ENCODE measurements around the gene PSEN2.

DNA sequence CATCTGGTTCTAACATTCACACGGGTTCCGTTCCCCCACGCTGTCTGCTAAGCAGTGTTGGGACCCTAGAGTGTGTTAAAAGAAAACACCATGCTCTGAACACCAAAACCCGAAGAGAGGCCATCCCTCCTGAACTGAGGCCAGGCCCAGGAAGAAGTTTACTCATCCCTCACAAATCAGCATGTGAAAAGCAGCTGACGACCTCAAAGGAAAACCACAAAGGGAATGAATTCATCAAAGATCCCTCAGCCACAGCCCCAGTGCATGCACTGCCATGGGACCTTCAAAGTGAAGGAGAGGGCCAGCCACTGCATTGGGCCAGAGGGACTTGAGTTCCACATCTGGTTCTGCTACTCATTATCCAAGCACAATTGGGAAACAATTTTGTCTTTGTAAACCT lies 7.0 kb upstream of the PSEN2 start:
- TF ChIP-seq, protein P1, sequence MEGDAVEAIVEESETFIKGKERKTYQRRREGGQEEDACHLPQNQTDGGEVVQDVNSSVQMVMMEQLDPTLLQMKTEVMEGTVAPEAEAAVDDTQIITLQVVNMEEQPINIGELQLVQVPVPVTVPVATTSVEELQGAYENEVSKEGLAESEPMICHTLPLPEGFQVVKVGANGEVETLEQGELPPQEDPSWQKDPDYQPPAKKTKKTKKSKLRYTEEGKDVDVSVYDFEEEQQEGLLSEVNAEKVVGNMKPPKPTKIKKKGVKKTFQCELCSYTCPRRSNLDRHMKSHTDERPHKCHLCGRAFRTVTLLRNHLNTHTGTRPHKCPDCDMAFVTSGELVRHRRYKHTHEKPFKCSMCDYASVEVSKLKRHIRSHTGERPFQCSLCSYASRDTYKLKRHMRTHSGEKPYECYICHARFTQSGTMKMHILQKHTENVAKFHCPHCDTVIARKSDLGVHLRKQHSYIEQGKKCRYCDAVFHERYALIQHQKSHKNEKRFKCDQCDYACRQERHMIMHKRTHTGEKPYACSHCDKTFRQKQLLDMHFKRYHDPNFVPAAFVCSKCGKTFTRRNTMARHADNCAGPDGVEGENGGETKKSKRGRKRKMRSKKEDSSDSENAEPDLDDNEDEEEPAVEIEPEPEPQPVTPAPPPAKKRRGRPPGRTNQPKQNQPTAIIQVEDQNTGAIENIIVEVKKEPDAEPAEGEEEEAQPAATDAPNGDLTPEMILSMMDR (IDR thresholded peaks at IDR 0.05; ENCODE audit: insufficient read depth, low read length), result no peak
- TF ChIP-seq POLR2AphosphoS5 (IDR thresholded peaks at IDR 0.05; ENCODE audit: low read depth), result no peak
- TF ChIP-seq, protein P2, sequence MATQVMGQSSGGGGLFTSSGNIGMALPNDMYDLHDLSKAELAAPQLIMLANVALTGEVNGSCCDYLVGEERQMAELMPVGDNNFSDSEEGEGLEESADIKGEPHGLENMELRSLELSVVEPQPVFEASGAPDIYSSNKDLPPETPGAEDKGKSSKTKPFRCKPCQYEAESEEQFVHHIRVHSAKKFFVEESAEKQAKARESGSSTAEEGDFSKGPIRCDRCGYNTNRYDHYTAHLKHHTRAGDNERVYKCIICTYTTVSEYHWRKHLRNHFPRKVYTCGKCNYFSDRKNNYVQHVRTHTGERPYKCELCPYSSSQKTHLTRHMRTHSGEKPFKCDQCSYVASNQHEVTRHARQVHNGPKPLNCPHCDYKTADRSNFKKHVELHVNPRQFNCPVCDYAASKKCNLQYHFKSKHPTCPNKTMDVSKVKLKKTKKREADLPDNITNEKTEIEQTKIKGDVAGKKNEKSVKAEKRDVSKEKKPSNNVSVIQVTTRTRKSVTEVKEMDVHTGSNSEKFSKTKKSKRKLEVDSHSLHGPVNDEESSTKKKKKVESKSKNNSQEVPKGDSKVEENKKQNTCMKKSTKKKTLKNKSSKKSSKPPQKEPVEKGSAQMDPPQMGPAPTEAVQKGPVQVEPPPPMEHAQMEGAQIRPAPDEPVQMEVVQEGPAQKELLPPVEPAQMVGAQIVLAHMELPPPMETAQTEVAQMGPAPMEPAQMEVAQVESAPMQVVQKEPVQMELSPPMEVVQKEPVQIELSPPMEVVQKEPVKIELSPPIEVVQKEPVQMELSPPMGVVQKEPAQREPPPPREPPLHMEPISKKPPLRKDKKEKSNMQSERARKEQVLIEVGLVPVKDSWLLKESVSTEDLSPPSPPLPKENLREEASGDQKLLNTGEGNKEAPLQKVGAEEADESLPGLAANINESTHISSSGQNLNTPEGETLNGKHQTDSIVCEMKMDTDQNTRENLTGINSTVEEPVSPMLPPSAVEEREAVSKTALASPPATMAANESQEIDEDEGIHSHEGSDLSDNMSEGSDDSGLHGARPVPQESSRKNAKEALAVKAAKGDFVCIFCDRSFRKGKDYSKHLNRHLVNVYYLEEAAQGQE (IDR thresholded peaks at IDR 0.05; ENCODE audit: insufficient replicate concordance, low read depth), result no peak
